Activated CD4-positive, alpha-beta T cell treated with anti-CD3 and anti-CD28 coated beads, Interleukin-10, Interleukin-2, amounts not matched to agents 100 ng/mL and 50 ng/mL, durations not matched to agents 16 hours and 8 hours (primary cell): ENCODE measurements around the gene CASZ1.

Source experiments
- DNase-seq: peaks from one replicate; pipeline ENCODE4 v3.0.0-alpha.2; 2020

Gene CASZ1

GRCh38 chr1:10667861-10668761 lies 128.3 kb downstream of the CASZ1 start:
- DNase-seq: no peak

DNA sequence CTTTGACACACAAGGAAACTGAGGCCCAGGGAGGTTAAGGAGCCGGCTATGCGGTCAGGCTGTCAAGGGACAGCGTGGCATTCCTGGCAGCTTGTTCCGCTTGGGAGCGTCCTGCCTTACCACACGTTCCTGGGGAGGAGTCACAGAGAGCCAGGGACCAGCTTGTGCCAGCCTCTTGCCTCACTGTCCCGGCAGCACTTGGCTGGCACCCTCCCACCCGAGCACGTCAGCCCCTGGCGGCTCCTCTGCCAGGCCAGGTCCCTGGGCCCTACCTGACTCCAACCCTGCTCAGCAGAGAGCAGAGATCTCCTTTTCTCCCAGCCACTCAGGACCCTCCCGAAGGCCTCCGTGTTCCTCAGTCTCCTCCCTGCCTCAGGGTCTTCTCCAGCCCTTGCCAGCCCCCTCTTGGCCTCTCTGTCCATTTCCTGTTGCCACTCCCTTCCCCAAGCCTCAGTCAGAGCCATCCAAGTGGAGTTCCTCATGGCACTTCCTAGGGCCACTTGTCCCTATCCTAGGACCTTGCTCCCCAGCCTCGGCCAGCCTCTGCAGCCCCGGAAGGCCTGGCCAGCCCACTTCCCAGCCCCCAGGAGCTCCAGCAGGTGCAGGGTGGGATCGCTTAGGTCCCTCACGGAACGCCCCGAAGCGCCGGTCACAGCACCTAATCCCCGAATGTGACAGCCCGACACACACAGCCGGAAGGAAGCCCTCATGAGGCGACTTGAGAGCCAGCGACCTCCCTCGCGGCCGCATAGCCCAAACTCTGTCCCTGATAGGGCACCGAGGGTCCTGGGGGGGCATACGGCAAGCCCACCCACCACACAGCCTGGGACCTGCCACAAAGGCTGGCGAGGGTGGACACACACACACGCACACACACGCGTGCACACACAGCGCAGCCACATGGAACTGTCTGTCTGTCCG lies 130.3 kb downstream of the CASZ1 start:
- no peak for DNase-seq

DNA sequence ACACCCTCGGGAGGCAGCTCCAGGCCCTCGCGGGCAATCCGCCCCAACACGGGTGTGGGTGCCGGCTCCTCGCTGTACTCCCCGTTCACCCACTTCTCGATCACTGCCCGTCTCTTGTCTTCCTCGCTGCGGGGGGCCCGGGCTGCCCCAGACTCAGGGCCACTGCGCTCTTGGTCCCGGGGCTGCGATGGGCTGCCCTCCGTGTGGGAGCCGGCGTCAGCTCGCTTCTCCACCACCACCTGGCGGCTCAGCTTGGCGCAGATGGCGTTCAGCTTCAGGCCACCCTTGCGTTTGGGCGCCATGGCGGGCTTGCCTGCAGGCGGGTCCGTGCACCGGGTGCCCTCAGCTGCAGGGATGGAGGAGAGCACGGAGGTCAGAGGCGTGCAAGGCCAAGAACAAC lies 131.2 kb downstream of the CASZ1 start:
- DNase-seq: no peak

DNA sequence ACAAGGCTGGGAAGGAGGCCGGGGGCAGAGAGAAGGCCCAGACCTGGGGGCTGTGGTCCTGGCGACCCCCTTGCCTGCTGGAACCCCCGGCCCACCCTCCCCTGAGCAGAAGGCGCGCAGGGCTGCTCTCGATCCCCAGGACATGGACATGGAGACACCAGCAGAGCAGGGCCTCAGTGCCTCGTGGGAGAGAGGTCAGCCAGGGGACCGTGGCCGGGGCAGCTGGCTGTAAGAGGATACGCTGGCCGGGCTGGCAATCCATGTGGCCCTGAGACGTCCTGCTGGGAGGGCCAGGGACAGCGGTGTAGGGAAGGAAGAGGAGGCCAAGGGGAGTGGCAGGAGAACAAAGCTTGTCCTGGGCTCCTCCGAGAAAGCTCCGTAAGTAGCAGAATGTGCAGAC lies 132.2 kb downstream of the CASZ1 start:
- DNase-seq: no peak

DNA sequence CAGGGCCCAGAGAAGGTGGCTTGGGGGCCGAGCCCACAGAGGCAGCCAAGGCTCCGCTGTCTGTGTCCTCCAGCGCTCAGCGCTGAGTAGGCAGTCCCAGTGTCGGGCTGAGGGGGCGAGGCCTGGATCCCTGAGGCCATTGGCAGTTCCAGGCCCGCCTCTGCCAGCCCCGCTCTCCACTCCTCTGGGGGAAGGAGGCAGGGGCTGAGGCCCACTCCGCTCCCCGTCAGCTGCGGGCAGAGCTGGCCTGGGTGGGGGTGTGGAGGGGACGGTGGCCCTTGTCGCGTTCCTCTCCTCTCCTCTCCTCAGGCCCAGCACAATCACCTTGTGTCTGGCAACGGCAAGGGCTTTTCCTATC lies 132.8 kb downstream of the CASZ1 start:
- DNase-seq: no peak

GRCh38 chr1:10662824-10663677 lies 133.4 kb downstream of the CASZ1 start:
- no peak for DNase-seq

GRCh38 chr1:10662090-10662688 lies 134.3 kb downstream of the CASZ1 start:
- no peak for DNase-seq

DNA sequence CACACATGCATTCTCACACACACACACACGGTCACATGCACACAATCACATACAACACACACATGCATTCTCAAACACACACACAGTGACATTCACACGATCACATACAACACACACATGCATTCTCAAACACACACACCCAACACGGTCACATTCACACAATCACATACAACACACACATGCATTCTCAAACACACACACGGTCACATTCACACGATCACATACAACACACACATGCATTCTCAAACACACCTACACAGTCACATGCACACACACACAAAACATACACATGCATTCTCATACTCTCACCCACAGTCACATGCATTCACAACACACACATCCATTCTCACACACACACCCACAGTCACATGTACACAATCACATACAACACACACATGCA lies 135.0 kb downstream of the CASZ1 start:
- no peak for DNase-seq

GRCh38 chr1:10659646-10660540 lies 136.6 kb downstream of the CASZ1 start:
- DNase-seq: no peak

- DNase-seq: no peak
Measured at GRCh38 chr1:10659218-10659617, 137.2 kb downstream of the CASZ1 start.

- no peak for DNase-seq
Measured at GRCh38 chr1:10658396-10659066, 137.9 kb downstream of the CASZ1 start.

DNA sequence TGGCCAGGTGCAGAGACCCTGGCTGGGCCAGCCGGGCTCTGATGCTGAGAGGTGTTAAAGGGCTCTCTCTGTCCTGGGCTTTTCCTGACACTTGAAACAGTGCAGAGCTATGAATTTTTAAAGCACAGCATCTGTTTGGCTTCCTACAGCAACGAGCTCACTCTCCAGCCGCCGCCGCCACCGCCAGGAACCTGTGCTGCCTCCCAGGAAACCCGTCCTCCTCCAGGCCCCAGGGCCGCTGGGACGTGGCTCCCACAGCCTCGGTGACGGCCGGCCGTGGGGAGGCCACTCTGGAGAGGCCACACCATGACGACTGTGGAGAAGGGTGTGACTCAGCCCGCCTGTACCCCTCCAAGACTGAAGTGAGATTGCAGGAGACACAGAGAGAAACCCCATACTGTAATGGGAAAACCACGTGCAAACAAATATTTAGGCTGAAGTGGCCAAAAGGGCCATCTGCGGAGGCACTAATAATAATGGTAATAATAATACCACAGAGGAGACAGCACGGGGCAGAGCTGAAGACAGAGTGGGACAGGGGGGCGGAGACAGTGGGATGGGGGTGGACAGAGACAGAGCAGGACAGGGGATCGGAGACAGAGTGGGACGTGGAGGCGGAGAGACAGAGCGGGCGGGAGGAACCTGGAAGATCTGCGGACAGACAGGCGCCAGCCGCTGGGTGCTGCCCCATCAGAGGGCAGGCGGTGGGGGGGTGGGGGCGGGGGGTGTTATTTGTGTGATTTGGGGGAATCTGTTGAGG lies 139.2 kb downstream of the CASZ1 start:
- DNase-seq: no peak

GRCh38 chr1:10656431-10656830 lies 140.0 kb downstream of the CASZ1 start:
- DNase-seq: no peak

DNA sequence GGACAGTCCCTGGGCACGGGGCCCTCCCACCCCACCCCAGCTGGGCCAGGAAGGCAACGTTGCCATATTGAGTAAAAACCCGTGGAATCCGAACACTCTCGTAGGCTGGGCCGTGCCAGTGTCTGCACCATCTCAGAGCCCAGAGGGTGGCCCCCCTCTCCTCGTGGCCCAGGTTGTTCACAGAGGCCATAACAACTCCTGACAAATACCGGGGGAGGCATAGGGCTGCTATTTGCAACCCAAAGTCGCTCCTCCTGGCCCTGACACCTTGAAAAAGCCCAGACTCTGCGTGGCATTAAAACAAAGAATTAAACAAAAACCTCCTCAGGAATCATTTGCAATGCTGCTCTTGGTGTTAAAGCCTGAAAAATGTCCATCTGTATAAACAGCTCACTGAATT lies 141.4 kb downstream of the CASZ1 start:
- DNase-seq: no peak

GRCh38 chr1:10653370-10654125 lies 142.9 kb downstream of the CASZ1 start:
- no peak for DNase-seq

DNA sequence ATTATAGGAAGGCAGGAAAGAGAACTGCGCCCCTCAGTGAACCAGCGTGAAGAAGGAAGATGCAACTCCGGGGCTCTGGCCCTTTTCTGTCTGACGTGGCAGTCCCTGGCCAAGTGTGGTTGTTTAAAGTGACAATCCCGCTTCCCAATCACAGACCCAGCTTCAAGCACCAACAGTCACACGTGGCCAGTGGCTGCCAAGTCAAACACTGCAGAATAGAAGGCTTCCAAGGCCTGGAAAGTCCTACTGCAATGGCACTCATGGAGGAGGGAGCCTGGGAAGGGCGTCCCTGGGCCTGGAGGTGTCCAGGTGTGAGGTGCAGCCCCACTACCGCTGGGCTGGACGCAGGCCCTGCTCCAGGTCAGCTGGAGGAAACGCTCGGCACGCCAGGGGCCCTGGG lies 143.8 kb downstream of the CASZ1 start:
- no peak for DNase-seq

DNA sequence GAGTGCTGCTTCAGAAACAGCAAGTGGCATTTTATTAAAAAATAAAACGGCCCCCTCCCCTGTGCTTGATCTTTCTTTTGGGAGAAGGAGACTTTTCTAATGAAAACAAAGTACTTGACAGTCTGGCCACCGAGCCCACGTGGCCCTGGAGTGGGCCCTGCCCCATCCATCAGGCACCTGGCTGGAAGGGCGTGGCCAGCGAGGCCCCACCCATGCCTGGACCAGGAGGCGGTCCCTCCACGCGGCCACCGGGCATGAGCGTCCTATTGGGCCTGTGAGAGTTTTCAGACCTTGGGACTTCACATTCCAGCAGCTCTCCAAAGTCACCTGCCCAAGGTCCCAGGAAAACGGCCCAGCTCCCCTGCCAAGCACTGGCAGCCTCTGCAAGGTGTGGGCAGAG lies 144.7 kb downstream of the CASZ1 start:
- DNase-seq: no peak

DNA sequence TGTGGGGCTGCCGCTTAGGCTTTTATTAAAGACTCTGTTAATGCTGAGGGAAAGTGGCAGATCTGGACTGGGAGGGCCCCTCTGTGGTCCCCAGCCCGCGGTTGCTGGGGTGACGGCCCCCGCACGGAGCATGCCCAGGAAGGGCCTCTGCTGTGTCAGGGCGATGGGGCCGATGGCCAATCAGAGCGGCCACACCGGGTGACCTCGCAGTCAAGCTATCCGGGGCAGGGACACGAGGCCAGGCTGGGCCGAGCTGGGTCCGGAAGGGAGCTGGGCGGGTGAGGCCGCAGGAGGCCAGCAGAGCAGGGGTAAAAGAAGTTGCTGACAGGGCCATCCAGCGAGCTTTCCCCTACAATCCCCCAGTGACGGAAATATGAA lies 145.1 kb downstream of the CASZ1 start:
- DNase-seq: no peak
